BE2C (cell line): Measurements from ENCODE around the gene PDCD7.
"Not testable (repeated sequence)": the region's sequence is repeated elsewhere in the genome, so short reads cannot be mapped to it uniquely, and the experiment has no call there.

Source experiments
- DNase-seq: peaks from one replicate; pipeline ENCODE4 v3.0.0-alpha.2; 2020
- H3K27me3 ChIP-seq: fragments of 250-450 bp; sonication (Bioruptor Pico); 2 replicates; pipeline ENCODE4 v1.5.1; 2020; ENCODE audit warnings: mild to moderate bottlenecking
- H3K36me3 ChIP-seq: fragments of 250-450 bp; sonication (Bioruptor Pico); 2 replicates; pipeline ENCODE4 v1.5.1; 2020; ENCODE audit warnings: mild to moderate bottlenecking
- H3K4me1 ChIP-seq: fragments of 250-450 bp; sonication (Bioruptor Pico); 2 replicates; pipeline ENCODE4 v1.5.1; 2020
- H3K4me3 ChIP-seq: 2 replicates; pipeline ENCODE4 v1.5.1; 2011; ENCODE audit warnings: low read depth, low read length
- H3K9me3 ChIP-seq: fragments of 250-450 bp; sonication (Bioruptor Pico); 2 replicates; pipeline ENCODE4 v1.5.1; 2020
- CTCF ChIP-seq: IDR thresholded peaks from 2 replicates; pipeline ENCODE4 v1.5.1; 2012; ENCODE audit warnings: mild to moderate bottlenecking, low read depth, low read length

PDCD7 gene

GRCh38 chr15:65077981-65078352, 55.6 kb downstream of the PDCD7 start:
- H3K4me1 ChIP-seq: peaks cover 7% of the 10 kb centered on the region
- H3K36me3 ChIP-seq: no peaks in the 10 kb centered on the region
- peak; percentile 54 for DNase-seq
- H3K9me3 ChIP-seq: no peaks in the 10 kb centered on the region
- H3K4me3 ChIP-seq: no peak overlapping the region
- peak; percentile 36 for TF ChIP-seq CTCF
- H3K27me3 ChIP-seq: no peaks in the 10 kb centered on the region

DNA sequence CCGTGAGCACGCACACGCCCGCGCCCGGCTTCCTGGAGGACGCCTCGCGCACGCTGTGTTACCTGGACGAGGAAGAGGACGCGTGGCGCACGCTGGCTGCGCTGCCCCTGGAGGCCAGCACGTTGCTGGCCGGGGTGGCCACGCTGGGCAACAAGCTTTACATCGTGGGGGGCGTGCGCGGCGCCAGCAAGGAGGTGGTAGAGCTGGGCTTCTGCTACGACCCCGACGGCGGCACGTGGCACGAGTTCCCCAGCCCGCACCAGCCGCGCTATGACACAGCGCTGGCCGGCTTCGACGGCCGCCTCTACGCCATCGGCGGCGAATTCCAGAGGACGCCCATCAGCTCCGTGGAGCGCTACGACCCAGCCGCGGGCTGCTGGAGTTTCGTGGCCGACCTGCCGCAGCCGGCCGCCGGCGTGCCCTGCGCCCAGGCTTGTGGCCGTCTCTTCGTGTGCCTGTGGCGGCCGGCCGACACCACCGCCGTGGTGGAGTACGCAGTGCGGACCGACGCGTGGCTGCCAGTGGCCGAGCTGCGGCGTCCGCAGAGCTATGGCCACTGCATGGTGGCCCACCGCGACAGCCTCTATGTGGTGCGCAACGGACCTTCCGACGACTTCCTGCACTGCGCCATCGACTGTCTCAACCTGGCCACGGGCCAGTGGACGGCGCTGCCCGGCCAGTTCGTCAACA, 56.2 kb downstream of the PDCD7 start:
- H3K4me3 ChIP-seq: no peak overlapping the region
- H3K27me3 ChIP-seq: no peaks in the 10 kb centered on the region
- TF ChIP-seq CTCF: no peak
- no peaks in the 10 kb centered on the region for H3K9me3 ChIP-seq
- H3K4me1 ChIP-seq: peaks cover 5% of the 10 kb centered on the region
- DNase-seq: no peak
- H3K36me3 ChIP-seq: no peaks in the 10 kb centered on the region

- Histone ChIP-seq H3K9me3 (no peaks in the 10 kb centered on the region), H3K36me3 (no peaks in the 10 kb centered on the region), H3K4me1 (peaks cover 6% of the 10 kb centered on the region), H3K27me3 (no peaks in the 10 kb centered on the region), H3K4me3 (no peak within 1 kb of the TSS)
- no peak for DNase-seq
- TF ChIP-seq CTCF: no peak
Measured at GRCh38 chr15:65076486-65077290, 56.9 kb downstream of the PDCD7 start, which contains the start of gene KBTBD13. Gene KBTBD13 (plus strand): TSS chr15:65076746. CDS start chr15:65076816, 70 bp downstream.

- DNase-seq, H3K4me3 ChIP-seq, H3K36me3 ChIP-seq, H3K4me1 ChIP-seq, H3K9me3 ChIP-seq, H3K27me3 ChIP-seq: not testable (repeated sequence)
Measured at GRCh38 chr15:65075607-65076395, 57.8 kb downstream of the PDCD7 start.

- not testable (repeated sequence) for H3K4me3 ChIP-seq, H3K36me3 ChIP-seq, H3K27me3 ChIP-seq, DNase-seq, H3K4me1 ChIP-seq, H3K9me3 ChIP-seq
Measured at GRCh38 chr15:65074946-65075345, 58.7 kb downstream of the PDCD7 start.

GRCh38 chr15:65072617-65073016, 61.0 kb downstream of the PDCD7 start:
- no peak for DNase-seq
- Histone ChIP-seq H3K36me3 (no peaks in the 10 kb centered on the region), H3K9me3 (no peaks in the 10 kb centered on the region), H3K4me1 (peaks cover 6% of the 10 kb centered on the region), H3K4me3 (no peak overlapping the region), H3K27me3 (no peaks in the 10 kb centered on the region)
- no peak for TF ChIP-seq CTCF
